ENCODE results near the gene RBM14. TPM values are rescaled to one million over a fixed set of nuclear protein-coding genes. Genes with fewer than 3 reads are reported as not detected.
A peak's percentile ranks its signal among the peaks of the same experiment; 100 is the strongest.
"Not testable (repeated sequence)": the region's sequence is repeated elsewhere in the genome, so short reads cannot be mapped to it uniquely, and the experiment has no call there.

RBM14 gene
- total RNA-seq, 1 experiment from 2014 or later, result 45.5 TPM

DNA sequence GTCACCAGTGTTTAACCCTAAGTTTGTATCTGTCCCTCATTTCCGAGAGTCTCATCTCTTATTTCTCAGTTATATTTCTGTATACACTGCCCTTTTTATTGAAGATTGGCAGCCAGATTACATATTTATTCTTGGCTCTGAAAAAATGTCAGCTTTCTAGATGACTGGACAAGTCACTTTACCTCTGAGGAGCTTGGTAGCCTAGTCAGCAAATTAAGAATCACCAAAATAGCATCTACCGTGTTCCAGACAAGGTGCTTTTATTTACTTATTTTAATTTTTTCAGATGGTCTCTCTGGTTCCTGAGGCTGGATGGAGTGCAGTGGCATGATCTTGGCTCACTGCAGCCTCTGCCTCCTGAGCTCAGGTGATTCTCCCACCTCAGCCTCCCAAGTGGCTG, 16.5 kb downstream of the RBM14 start:
- no peak for DNase-seq (ENCODE audit: low read depth)

DNA sequence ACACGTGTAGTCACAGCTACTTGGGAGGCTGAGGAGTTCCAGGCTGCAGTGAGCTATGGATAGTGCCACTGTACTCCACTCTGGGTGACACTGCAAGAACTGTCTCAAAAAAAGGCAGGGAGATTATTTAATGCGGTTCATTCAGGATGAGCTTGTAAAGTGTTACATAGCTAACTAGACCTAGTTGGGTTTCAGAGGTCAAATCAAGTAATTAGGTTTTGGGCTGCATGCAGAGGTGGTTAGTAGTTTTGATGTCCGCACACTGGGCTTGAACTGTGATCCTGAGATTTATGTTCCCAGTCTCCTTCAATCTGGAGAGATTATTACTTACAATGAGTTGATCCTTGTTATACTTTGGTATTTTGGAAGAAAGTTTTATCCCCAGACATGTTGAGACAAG, 20.0 kb downstream of the RBM14 start:
- no peak for DNase-seq (ENCODE audit: low read depth)

DNA sequence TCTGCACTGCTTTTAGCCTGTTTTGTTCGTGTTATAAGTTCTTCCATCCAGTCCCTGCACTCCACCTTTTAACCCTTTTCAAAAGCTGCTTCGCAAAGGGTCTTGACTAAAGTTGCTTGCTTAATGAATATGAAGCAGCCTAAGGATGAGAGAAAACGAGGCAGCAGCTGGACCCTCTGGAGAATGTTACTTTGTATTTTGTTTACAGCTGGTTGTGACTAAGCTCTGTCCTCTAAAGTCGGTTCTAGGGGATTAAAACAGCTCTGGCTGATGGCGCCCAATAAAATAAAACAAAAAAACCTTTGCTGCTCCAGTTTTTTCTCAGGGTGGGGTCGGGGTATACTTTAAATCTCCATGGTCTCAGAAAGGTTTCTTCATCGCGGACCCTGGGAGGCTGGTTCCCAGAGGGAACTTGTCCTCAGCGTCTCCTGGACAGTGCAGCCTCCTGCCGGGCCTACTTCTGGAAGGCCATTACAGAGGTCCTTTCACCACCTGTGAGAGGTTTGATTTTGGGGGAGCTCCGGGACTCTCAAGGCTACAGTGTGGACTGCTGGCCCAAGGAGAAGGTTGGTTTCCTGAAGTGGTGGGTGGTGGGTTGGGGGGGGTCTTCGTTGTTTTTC, 21.2 kb downstream of the RBM14 start:
- no peak for DNase-seq (ENCODE audit: low read depth)

DNA sequence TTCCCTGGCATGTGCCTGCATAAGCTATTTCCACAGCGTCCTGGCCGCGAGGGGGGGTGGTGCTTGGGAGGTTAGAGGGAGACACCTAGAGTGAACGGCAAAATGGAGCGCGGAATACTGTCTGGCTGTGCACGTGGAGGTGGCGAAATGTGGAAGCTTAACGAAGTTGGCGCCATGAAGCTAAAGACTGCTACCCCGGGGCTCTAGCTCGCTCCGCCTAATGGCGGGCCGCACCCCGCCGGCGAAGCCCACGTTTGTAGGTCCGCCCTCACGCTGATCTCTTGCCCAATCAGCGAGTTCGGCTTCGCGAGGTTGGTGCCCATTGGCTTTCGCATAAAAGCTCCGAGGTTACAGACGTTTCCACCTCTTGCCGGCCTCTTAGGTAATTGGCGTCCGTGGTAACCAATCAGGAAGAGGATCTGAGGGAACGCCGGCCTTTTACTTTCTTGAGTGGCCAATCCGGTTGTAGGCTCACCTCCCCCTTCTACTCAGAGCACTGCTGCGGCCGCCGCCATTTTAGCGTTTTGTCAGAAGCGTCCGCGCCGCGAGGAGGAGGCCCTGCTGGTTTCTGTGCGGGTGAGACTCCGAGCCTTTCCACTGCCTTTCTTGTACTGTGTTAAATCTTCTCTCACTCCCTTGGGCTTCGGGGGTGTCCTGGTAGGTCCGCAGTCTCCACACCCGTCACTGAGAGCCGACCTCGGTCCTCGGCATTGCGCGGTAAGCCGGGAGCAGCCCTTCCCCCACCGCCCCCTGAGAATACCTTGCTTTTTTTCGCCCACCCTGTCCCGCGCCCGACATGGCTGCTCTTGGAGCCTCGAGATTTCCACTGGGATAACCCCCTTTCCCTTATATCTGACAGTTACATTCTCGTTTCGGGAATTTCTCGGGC, 22.0 kb downstream of the RBM14 start, which contains the start of gene RBM4:
TSS of gene RBM4 (plus strand) at position 527 of the 889 bp plus-strand sequence. CDS start 1,009 bp downstream, outside the sequence.
- peak; percentile 99 for DNase-seq (ENCODE audit: low read depth)

DNA sequence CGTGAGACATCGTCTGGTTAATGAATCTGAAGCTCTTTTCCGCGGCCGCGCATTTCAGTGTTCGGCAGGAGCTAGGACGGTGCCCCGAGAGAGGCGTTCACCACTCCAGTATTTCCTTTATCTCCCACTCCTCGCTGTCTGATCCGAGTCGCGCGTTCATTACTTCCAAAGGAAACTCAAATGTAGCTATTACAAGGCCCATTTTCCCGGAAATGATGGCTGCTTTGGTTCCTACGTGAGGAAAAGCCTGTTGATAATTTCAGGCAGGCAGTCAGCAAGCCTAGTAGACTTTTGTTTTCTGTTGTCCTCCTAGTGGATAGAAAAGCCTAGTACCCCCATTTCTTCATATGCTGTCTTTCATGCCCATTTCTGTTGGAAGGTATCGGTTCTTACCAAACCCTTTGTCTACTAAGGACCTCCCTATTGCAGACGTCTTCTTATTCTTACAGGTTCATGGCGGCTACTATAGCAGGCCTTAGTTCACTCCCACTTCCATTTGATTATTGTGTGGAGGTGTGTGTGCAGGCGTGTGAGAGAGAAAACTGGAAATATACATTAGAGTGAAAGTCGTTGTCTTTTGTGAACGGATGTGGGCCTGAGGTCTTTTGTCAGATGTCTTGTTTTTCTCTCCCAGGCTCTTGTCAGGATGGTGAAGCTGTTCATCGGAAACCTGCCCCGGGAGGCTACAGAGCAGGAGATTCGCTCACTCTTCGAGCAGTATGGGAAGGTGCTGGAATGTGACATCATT, 22.8 kb downstream of the RBM14 start:
- peak; percentile 27 for DNase-seq (ENCODE audit: low read depth)

DNA sequence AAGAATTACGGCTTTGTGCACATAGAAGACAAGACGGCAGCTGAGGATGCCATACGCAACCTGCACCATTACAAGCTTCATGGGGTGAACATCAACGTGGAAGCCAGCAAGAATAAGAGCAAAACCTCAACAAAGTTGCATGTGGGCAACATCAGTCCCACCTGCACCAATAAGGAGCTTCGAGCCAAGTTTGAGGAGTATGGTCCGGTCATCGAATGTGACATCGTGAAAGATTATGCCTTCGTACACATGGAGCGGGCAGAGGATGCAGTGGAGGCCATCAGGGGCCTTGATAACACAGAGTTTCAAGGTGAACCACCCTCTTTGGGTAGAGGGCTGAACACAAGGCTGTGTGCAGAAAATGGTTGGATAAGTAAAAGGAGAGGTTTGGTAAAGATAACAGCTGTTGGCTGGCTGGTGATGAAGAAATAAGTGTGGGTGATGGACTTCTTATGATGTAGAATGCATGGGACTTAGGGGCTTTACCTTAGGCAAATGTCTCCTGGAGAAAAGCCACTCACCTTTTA, 23.4 kb downstream of the RBM14 start:
- DNase-seq (ENCODE audit: low read depth), result not testable (repeated sequence)

DNA sequence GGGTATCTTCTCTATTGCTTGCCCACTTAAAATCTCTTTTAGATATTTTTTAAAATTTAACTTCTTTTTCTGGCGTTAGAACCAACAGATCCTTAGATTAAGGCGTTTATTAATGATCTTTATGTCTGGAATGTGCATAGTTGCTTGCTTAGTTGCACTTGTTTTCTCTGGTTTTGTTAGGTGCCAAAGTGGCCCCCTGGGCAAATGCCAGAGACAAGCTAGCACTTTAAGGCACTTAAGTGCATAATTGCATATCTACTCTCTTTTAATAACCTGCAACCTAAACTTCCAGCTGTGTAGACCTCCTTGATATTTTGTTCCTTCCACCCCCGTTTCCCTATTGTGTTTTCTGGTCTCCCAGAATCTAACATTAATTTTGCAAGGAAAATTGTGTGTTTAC, 25.4 kb downstream of the RBM14 start:
- no peak for DNase-seq (ENCODE audit: low read depth)

DNA sequence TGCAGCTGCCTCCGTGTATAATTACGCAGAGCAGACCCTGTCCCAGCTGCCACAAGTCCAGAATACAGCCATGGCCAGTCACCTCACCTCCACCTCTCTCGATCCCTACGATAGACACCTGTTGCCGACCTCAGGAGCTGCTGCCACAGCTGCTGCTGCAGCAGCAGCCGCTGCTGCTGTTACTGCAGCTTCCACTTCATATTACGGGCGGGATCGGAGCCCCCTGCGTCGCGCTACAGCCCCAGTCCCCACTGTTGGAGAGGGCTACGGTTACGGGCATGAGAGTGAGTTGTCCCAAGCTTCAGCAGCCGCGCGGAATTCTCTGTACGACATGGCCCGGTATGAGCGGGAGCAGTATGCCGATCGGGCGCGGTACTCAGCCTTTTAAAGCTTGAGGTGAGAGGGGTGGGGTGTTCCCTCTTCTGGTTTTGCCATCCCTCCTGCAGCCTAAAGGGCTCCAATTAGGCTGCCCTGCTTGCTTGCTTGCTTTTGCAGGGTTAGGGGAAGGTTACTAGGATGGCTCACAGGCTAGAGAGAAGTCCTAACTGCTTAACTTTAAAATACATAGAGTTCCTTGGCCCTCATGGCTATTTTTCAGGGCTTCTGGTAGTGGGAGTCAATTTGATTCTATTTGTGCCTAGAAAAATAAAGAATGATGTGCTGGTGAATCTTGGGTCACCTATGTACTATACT, 27.5 kb downstream of the RBM14 start:
- no peak for DNase-seq (ENCODE audit: low read depth)

DNA sequence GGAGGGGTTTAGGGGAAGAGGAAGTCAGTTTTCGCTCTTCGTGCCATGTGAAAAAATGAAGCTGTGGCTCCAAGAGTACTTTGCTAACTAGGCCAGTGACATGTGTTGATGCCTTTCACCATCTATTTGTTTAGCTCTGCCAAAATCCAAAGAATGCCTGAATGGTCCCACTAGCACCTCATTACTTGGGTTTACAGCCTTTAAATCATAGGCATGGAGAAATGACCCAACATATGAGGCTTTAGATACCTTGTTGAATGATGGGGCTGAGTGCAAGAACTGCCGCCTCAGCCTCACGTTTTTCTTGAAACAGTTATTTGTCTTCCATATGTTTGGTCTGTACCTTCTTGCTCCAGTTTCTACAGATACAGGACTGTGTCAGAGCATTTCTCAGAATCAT, 30.4 kb downstream of the RBM14 start:
- no peak for DNase-seq (ENCODE audit: low read depth)

DNA sequence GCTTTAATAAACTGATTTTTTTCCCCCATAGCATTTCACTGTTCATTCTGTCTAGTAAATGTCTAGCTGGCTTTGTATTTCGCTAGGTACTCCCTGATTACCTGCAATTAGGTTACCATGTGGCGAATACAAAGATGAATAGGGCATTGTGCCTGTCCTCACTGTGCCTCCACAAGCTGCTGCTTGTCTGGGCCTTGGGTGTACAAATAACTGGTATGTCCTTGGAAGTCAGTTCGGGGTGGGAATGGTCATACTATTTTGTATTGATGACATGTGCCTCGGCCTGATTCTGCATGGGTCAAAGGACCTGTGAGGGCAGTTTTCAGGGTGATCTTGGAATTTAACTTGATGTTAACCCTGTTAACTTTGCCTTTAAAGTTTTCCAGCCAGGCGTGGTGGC, 33.5 kb downstream of the RBM14 start:
- no peak for DNase-seq (ENCODE audit: low read depth)

DNA sequence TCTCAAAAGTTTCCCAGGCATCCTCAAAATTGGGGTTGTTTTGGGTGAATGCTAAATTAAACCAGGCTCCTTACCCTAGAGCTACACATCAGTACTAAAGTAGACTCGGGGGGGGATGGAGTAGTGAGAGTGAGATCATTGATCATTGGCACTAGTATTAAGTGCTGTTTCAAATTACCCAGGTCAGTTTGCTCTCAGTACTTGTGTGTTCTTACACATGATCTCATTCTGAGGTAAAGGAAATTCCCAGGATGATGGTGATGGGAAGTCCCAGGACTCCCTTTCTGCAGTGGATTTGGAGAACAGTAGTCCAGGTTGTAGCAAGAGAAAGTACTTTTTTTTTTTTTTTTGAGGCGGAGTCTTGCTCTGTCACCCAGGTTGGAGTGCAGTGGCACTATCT, 34.6 kb downstream of the RBM14 start:
- peak; percentile 15 for DNase-seq (ENCODE audit: low read depth)

DNA sequence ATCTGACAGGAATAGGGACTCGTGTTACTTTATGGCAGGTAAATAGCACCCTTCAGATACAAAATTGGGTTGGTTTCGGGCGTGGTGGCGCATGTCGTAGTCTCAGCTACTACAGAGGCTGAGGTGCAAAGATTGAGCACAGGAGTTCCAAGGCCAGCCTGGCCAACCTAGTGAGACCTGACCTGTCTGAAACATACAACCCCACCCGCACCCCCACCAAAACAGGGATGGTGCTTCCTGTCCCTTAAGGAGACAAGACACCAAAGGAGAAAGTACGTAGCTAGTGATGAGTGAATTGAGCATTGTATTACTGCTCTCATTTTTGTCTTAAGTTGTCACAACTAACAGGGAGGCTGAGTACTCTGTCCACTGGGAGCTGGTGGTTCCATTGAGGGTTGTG, 36.2 kb downstream of the RBM14 start:
- DNase-seq (ENCODE audit: low read depth), result no peak

DNA sequence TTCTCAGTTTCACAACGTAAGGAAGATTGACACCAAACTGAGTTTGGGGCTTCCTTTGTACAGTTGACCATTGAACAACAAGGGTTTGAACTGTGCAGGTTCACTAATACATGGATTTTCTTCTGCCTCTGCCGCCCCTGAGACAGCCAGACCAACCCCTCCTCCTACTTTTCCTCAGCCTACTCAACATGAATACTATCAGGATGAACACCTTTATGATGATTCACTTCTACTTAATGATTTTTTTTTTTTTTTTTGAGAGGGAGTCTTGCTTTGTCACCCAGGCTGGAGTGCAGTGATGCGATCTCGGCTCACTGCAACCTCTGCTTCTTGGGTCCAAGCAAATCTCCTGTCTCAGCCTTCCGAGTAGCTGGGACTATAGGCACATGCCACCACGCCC, 36.7 kb downstream of the RBM14 start:
- no peak for DNase-seq (ENCODE audit: low read depth)

DNA sequence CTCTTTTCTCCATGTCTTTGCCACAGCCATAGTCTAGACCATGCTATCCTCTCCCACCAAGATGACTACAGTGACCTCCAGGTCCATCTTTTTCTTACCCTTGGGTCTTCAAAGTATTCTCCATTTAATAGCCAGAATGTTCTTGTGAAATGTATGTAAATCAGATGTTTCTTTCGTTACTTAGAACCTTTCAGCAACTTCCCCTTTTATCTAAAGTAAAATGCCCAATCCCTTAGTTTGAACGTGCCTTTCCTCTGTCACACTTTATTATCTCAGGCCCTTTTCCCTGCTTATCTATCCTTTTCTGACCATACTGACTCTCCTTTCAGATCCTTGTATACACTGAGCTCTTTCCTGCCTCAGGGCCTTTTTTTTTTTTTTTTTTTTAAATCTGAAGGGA, 43.3 kb downstream of the RBM14 start:
- DNase-seq (ENCODE audit: low read depth), result no peak

DNA sequence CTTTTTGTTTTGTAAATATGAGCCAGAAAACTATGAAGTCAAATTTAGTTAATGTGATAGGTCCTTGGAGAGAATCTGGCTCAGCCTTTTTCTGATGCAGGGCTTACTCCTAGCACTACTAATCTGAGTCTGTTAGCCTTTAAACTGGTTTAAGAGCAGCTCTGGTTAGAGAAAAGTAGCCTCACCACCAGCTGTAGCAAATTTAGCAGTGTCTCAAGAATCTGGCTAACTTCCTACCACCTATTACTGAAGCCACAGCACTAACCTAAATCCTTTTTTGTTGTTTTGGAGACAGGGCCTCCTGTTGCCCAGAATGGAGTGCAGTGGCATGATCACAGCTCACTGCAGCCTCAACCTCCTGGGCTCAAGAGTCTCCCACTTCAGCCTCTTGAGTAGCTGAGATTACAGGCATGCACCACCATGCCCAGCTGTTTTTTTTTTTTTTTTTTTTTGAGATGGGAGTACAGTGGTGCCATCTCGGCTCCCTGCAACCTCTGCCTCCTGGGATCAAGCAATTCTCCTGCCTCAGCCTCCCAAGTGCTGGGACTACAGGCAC, 47.4 kb downstream of the RBM14 start:
- DNase-seq (ENCODE audit: low read depth), result no peak

DNA sequence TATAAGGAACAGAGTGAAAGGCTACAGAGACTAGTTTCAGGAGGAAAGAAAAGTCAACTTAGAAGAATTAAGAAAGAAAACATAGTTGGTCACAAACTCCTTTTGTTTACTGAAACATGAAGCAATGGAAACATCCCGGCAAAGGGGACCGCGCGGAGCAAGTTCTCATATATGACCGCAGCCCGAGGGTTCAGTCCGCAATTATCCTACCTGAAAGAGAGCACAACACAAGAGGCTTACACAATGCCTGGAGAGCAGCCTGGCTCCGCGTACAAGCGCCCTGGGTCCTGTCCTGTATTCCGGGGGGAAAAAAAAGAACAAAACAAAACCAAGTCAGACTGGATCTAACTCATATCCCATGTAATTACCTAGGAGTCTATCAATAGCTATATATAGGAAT, 48.9 kb downstream of the RBM14 start:
- DNase-seq (ENCODE audit: low read depth), result no peak

DNA sequence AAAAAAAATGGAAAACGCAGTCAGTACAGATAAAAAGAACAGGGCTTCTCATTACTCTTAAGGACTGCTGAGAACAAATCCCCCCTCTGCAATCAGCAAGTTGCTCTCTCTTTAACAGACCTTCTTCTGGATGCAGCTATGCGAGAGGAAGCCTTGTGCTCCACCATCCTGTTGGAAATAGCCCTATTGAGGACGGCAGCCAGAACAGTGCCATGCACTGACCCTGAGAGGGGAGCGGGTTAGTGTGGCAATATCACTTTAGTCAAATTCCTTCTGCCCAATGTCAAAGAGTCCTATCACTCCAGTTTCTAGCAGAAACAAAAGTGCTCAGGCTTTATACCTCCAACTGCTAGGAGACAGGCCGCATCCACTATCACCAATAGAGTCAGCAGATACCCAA, 54.4 kb downstream of the RBM14 start:
- DNase-seq (ENCODE audit: low read depth), result no peak

DNA sequence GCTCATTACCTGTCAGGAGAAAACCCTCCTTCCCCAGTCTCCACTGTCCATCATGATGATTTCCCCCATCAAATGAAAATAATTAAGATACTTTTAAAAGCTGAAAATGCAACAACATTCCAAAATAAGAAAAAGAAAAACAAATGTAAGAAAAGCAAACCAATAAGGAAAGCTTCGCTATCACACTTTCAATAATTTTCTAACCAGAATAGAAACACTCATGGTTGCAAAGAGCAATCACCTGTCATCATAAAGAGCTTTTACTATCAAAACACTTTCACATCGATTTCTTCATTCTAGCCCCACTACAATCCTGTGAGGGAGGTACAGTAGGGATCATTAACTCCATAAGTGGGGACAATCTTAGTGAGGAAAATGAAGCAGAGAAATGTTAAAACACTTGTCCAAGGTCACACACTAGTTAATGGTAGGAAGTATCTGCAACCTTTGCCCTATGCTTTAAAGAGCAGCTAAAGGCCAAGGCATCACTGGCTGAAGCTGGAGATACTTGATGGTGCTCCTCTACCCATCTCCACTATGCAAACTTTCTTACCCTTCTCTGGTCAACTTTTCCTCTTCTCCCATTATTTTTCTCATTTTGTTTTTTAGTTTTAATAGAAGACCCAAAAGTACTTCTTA, 58.7 kb downstream of the RBM14 start:
- no peak for DNase-seq (ENCODE audit: low read depth)

DNA sequence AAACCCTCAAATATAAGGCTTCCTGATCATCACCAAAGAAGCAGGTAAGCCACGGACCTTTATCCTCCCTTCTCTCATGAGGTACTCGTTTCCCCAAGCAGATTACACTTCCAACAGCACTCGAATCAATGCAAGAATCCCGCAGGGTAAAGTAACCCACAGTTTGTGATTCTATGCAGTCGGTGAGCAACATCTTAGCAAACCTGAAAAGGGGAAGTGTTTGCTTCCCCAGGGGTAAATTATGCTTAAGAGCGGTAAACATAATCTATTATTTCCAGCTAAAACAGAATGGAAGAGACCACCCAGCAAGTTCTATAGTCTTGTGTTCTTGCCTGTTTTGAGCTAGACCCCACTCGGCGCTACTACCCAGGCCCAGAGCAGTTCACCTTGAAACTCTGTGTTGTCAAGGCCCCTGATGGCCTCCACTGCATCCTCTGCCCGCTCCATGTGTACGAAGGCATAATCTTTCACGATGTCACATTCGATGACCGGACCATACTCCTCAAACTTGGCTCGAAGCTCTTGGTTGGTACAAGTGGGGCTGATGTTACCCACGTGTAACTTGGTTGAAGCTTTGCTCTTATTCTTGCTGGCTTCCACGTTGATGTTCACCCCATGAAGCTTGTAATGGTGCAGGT, 60.0 kb downstream of the RBM14 start:
- no peak for DNase-seq (ENCODE audit: low read depth)
